GM19239 (cell line): ENCODE data around the gene SLC25A33.
"Not testable (repeated sequence)": the region's sequence is repeated elsewhere in the genome, so short reads cannot be mapped to it uniquely, and the experiment has no call there.

Experiments used
- DNase-seq: peaks from one replicate; pipeline ENCODE4 v3.0.0; 2011; ENCODE audit warnings: low spot score; ENCODE audit not compliant: insufficient read length
- FAIRE-seq: peaks from 2 replicates; lab custom pipeline; 2011; peaks lifted over from hg19 to GRCh38; lab: Jason Lieb, UNC

SLC25A33 gene

GRCh38 chr1:9612871-9613624, 73.8 kb downstream of the SLC25A33 start:
- no peak for FAIRE-seq
- no peak for DNase-seq

- DNase-seq (no peak), FAIRE-seq (no peak)
Observed at GRCh38 chr1:9613625-9614299, 74.5 kb downstream of the SLC25A33 start.

- DNase-seq (peak; percentile 77), FAIRE-seq (peak; percentile 88)
Observed at GRCh38 chr1:9615316-9616063, 76.2 kb downstream of the SLC25A33 start.

GRCh38 chr1:9618909-9619679, 79.8 kb downstream of the SLC25A33 start:
- DNase-seq (no peak), FAIRE-seq (no peak)

GRCh38 chr1:9621032-9621431, 81.8 kb downstream of the SLC25A33 start:
- no peak for FAIRE-seq
- DNase-seq: no peak

- no peak for FAIRE-seq
Observed at GRCh38 chr1:9624081-9624480, 84.8 kb downstream of the SLC25A33 start.

GRCh38 chr1:9625030-9625429, 85.8 kb downstream of the SLC25A33 start:
- not testable (repeated sequence) for DNase-seq, FAIRE-seq

More at GRCh38 chr1:9624081-9624480, 84.8 kb downstream of the SLC25A33 start:
- DNase-seq: no peak

- DNase-seq: peak; percentile 75
- FAIRE-seq: peak; percentile 99
Observed at GRCh38 chr1:9626201-9626608, 86.9 kb downstream of the SLC25A33 start.

GRCh38 chr1:9628541-9629444, 89.5 kb downstream of the SLC25A33 start:
- no peak for DNase-seq

GRCh38 chr1:9629445-9630201, 90.4 kb downstream of the SLC25A33 start:
- DNase-seq (no peak), FAIRE-seq (peak; percentile 94)

More at GRCh38 chr1:9628541-9629444, 89.5 kb downstream of the SLC25A33 start:
- FAIRE-seq: peak; percentile 59

- no peak for FAIRE-seq
- no peak for DNase-seq
Observed at GRCh38 chr1:9630331-9631111, 91.3 kb downstream of the SLC25A33 start.

- DNase-seq (no peak), FAIRE-seq (no peak)
Observed at GRCh38 chr1:9631613-9632012, 92.3 kb downstream of the SLC25A33 start.

- no peak for FAIRE-seq
Observed at GRCh38 chr1:9633493-9633892, 94.2 kb downstream of the SLC25A33 start.

GRCh38 chr1:9634582-9634981, 95.3 kb downstream of the SLC25A33 start:
- DNase-seq (no peak), FAIRE-seq (no peak)

More at GRCh38 chr1:9633493-9633892, 94.2 kb downstream of the SLC25A33 start:
- DNase-seq: no peak
